GM12878 (cell line): ENCODE data around the gene APBB1IP. TPM values are rescaled to one million over a fixed set of nuclear protein-coding genes. Genes with fewer than 3 reads are reported as not detected.

Experiments
- FOXM1 ChIP-seq: IDR thresholded peaks from 2 replicates; pipeline ENCODE4 v1.6.1; 2012; ENCODE audit warnings: low read depth, mild to moderate bottlenecking, inconsistent platforms, low read length, moderate library complexity
- IKZF2 ChIP-seq, 2 experiments: fragments of 450-650 bp; IDR thresholded peaks; 2 replicates each; pipeline ENCODE4 v1.6.1; 2017; ENCODE audit warnings: mild to moderate bottlenecking in 2 of 2, moderate library complexity in 2 of 2
- MTA2 ChIP-seq: fragments of 450-650 bp; IDR thresholded peaks from 2 replicates; pipeline ENCODE4 v1.6.1; 2016; ENCODE audit warnings: low read depth, mild to moderate bottlenecking, moderate library complexity
- NR2C1 ChIP-seq: fragments of 450-650 bp; IDR thresholded peaks from 2 replicates; pipeline ENCODE4 v1.6.1; 2017; ENCODE audit warnings: antibody characterized with exemption, mild to moderate bottlenecking, moderate library complexity
- PAX5 ChIP-seq: IDR thresholded peaks from 2 replicates; pipeline ENCODE4 v1.6.1; 2011; ENCODE audit warnings: low read depth, low read length, borderline replicate concordance
- PAX8 ChIP-seq: fragments of 450-650 bp; IDR thresholded peaks from 2 replicates; pipeline ENCODE4 v1.6.1; 2017; ENCODE audit warnings: mild to moderate bottlenecking, moderate library complexity
- RUNX3 ChIP-seq: IDR thresholded peaks from 2 replicates; pipeline ENCODE4 v1.6.1; 2012; ENCODE audit warnings: low read length, inconsistent platforms
- SP1 ChIP-seq: IDR thresholded peaks from one replicate; pipeline ENCODE4 v1.6.1; 2011; ENCODE audit warnings: low read depth, low read length
- SPI1 ChIP-seq: IDR thresholded peaks from 2 replicates; pipeline ENCODE4 v1.6.1; 2011; ENCODE audit warnings: low read depth, mild to moderate bottlenecking, low read length, moderate library complexity, borderline replicate concordance; ENCODE audit not compliant: insufficient read depth
- STAT1 ChIP-seq: fragments of 450-650 bp; conservative IDR thresholded peaks from 2 replicates; pipeline ENCODE4 v1.6.1; 2014; ENCODE audit warnings: antibody characterized with exemption, mild to moderate bottlenecking
- polyA plus RNA-seq, 11 experiments: library from polyadenylated mRNA; depleted of rRNA in 4 of 11; unstranded in 6 of 11; stranded (reverse) in 5 of 11; fragments of >200 nt; fragmentation: Nextera tagmentation in 4 of 11; fragmentation: Illumina TruSeq in 1 of 11; extraction: Ambion mirVana in 4 of 11; extraction: Trizol in 1 of 11; gene quantifications; 1 replicate in 1 of 11; 2 replicates in 10 of 11; pipeline versions ENCODE4 v1.2.1 to v1.2.3, GENCODE V29; 2011 to 2016; ENCODE audit warnings: inconsistent platforms in 2 of 11, missing spikeins in 2 of 11, low read depth in 1 of 11
- total RNA-seq, 4 experiments: library from RNA; depleted of rRNA in 3 of 4; stranded (reverse); fragments of >200 nt in 3 of 4; fragmentation: Illumina TruSeq in 1 of 4; extraction: Trizol in 1 of 4; gene quantifications; 2 replicates each; pipeline versions ENCODE4 v1.2.1 to v1.2.3, GENCODE V29; 2013 to 2021
- TF ChIP-seq, protein P1 (sequence below): fragments of 450-650 bp; formaldehyde crosslinking; IDR thresholded peaks from 2 replicates; pipeline ENCODE4 v1.4.0; 2022; ENCODE audit warnings: mild to moderate bottlenecking, moderate library complexity
- TF ChIP-seq, protein P2 (sequence below): IDR thresholded peaks from 2 replicates; pipeline ENCODE4 v1.6.1; 2012; ENCODE audit warnings: improper control_type of control experiment, low read depth, low read length; ENCODE audit not compliant: insufficient replicate concordance
- TF ChIP-seq, protein P3 (sequence below): fragments of 450-650 bp; IDR thresholded peaks from 2 replicates; pipeline ENCODE4 v1.6.1; 2017; ENCODE audit warnings: antibody characterized with exemption, mild to moderate bottlenecking, moderate library complexity

APBB1IP gene
- total and polyA plus RNA-seq, 10 of the 15 experiments (the other 5 are each of a cell fraction or from before 2014, with no cell fraction given), result 7.3 to 67.4 (median 19.9) TPM

- TF ChIP-seq MTA2 (0 out of 2 replicates have a peak, but pooled peaks have one; percentile 33), FOXM1 (no peak), STAT1 (no peak), SP1 (no peak), SPI1 (peak; percentile 54; the same call in 1 of the 2 replicates), PAX8 (no peak), RUNX3 (peak; percentile 62), PAX5 (no peak), NR2C1 (no peak), IKZF2 (IDR thresholded peaks at IDR 0.05) (no peak; a peak in 2 of 4 replicates)
- TF ChIP-seq, protein P1, sequence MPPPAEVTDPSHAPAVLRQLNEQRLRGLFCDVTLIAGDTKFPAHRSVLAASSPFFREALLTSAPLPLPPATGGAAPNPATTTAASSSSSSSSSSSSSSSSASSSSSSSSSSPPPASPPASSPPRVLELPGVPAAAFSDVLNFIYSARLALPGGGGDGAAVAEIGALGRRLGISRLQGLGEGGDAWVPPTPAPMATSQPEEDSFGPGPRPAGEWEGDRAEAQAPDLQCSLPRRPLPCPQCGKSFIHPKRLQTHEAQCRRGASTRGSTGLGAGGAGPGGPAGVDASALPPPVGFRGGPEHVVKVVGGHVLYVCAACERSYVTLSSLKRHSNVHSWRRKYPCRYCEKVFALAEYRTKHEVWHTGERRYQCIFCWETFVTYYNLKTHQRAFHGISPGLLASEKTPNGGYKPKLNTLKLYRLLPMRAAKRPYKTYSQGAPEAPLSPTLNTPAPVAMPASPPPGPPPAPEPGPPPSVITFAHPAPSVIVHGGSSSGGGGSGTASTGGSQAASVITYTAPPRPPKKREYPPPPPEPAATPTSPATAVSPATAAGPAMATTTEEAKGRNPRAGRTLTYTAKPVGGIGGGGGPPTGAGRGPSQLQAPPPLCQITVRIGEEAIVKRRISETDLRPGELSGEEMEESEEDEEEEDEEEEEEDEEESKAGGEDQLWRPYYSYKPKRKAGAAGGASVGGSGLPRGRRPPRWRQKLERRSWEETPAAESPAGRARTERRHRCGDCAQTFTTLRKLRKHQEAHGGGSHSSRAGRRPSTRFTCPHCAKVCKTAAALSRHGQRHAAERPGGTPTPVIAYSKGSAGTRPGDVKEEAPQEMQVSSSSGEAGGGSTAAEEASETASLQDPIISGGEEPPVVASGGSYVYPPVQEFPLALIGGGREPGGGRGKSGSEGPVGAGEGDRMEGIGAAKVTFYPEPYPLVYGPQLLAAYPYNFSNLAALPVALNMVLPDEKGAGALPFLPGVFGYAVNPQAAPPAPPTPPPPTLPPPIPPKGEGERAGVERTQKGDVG (CRISPR knock-in tag), result no peak
- TF ChIP-seq, protein P2, sequence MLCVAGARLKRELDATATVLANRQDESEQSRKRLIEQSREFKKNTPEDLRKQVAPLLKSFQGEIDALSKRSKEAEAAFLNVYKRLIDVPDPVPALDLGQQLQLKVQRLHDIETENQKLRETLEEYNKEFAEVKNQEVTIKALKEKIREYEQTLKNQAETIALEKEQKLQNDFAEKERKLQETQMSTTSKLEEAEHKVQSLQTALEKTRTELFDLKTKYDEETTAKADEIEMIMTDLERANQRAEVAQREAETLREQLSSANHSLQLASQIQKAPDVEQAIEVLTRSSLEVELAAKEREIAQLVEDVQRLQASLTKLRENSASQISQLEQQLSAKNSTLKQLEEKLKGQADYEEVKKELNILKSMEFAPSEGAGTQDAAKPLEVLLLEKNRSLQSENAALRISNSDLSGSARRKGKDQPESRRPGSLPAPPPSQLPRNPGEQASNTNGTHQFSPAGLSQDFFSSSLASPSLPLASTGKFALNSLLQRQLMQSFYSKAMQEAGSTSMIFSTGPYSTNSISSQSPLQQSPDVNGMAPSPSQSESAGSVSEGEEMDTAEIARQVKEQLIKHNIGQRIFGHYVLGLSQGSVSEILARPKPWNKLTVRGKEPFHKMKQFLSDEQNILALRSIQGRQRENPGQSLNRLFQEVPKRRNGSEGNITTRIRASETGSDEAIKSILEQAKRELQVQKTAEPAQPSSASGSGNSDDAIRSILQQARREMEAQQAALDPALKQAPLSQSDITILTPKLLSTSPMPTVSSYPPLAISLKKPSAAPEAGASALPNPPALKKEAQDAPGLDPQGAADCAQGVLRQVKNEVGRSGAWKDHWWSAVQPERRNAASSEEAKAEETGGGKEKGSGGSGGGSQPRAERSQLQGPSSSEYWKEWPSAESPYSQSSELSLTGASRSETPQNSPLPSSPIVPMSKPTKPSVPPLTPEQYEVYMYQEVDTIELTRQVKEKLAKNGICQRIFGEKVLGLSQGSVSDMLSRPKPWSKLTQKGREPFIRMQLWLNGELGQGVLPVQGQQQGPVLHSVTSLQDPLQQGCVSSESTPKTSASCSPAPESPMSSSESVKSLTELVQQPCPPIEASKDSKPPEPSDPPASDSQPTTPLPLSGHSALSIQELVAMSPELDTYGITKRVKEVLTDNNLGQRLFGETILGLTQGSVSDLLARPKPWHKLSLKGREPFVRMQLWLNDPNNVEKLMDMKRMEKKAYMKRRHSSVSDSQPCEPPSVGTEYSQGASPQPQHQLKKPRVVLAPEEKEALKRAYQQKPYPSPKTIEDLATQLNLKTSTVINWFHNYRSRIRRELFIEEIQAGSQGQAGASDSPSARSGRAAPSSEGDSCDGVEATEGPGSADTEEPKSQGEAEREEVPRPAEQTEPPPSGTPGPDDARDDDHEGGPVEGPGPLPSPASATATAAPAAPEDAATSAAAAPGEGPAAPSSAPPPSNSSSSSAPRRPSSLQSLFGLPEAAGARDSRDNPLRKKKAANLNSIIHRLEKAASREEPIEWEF, result no peak
- TF ChIP-seq, protein P3, sequence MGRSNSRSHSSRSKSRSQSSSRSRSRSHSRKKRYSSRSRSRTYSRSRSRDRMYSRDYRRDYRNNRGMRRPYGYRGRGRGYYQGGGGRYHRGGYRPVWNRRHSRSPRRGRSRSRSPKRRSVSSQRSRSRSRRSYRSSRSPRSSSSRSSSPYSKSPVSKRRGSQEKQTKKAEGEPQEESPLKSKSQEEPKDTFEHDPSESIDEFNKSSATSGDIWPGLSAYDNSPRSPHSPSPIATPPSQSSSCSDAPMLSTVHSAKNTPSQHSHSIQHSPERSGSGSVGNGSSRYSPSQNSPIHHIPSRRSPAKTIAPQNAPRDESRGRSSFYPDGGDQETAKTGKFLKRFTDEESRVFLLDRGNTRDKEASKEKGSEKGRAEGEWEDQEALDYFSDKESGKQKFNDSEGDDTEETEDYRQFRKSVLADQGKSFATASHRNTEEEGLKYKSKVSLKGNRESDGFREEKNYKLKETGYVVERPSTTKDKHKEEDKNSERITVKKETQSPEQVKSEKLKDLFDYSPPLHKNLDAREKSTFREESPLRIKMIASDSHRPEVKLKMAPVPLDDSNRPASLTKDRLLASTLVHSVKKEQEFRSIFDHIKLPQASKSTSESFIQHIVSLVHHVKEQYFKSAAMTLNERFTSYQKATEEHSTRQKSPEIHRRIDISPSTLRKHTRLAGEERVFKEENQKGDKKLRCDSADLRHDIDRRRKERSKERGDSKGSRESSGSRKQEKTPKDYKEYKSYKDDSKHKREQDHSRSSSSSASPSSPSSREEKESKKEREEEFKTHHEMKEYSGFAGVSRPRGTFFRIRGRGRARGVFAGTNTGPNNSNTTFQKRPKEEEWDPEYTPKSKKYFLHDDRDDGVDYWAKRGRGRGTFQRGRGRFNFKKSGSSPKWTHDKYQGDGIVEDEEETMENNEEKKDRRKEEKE, result no peak
These were observed 135.5 kb downstream of the APBB1IP start (continued) for GRCh38 chr10:26573674-26574073.
